Measurements from ENCODE around the gene RWDD4.
"Not testable (repeated sequence)": the region's sequence is repeated elsewhere in the genome, so short reads cannot be mapped to it uniquely, and the experiment has no call there.

Gene RWDD4

DNA sequence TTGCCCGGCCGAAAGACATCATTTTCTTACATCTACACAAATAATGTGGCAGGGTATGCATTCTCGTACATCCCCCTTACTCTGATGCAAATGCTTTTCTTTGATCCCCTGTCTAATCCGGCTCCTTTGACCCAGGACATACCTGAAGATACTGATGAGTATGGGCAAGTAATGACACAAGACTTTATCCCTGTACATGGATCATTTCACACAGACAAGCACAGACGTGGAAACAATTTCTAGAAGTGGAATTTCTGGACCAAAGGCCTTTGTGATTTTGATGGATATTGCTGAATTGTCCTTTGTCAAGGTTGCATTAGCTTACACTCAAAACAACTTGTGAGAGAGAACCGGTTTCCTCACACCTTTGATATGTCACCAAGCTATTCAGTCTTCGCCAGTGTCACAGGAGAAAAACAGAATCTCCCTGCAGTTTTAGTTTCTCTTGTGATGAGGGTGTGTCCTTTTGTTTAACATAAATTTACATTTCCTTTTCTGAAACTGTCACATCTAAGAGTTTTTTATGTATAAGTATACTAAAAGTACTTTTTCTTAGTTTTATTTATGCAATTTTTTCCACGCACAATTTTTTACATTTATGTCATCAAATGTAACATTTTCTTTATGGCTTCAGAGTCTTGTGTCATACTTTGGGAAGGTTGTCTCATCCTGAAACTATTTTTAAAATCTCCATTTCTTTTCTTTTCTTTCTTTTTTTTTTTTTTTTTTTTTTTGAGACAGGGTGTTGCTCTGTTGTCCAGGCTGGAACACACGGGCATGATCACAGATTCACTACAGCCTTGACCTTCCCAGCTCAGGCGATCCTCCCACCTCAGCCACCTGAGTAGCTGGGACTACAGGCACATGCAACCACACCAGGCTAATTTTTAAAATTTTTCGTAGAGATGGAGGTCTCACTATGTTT, 25.2 kb downstream of the RWDD4 start:
- in situ Hi-C loops (cut with MboI; ENCODE audit: low pct_unique_long_range_greater_than_20kb, low sequenced_read_pairs, unreplicated experiment) = no loop called here
- TF ChIP-seq, protein P1, sequence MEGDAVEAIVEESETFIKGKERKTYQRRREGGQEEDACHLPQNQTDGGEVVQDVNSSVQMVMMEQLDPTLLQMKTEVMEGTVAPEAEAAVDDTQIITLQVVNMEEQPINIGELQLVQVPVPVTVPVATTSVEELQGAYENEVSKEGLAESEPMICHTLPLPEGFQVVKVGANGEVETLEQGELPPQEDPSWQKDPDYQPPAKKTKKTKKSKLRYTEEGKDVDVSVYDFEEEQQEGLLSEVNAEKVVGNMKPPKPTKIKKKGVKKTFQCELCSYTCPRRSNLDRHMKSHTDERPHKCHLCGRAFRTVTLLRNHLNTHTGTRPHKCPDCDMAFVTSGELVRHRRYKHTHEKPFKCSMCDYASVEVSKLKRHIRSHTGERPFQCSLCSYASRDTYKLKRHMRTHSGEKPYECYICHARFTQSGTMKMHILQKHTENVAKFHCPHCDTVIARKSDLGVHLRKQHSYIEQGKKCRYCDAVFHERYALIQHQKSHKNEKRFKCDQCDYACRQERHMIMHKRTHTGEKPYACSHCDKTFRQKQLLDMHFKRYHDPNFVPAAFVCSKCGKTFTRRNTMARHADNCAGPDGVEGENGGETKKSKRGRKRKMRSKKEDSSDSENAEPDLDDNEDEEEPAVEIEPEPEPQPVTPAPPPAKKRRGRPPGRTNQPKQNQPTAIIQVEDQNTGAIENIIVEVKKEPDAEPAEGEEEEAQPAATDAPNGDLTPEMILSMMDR (IDR thresholded peaks at IDR 0.05; ENCODE audit: extremely low read depth, insufficient read depth, missing control alignments) = no peak
- DNase-seq (ENCODE audit: low spot score) = no peak

DNA sequence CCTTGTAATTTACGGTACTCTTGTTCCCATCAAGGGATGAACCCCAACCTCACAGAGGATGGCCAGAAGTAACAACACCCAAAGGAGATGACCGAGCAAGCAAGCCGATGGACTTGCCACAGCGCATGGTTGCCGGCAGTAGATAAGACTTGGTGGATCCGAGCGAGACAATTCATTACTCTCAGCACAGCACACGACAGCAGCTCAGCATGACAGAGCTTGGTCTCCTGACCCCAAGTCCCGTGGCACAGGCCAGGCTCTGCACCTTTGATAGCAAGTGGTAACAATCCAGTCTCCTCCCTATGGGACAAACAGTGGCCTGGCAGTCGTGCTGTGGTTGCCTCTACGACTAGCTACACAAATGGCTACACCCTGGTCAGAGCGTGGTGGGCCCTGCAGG, 26.3 kb downstream of the RWDD4 start:
- in situ Hi-C loops (cut with MboI; ENCODE audit: low pct_unique_long_range_greater_than_20kb, low sequenced_read_pairs, unreplicated experiment) = no loop called here
- TF ChIP-seq, protein P1 (IDR thresholded peaks at IDR 0.05; ENCODE audit: extremely low read depth, insufficient read depth, missing control alignments) = no peak
- no peak for DNase-seq (ENCODE audit: low spot score)

DNA sequence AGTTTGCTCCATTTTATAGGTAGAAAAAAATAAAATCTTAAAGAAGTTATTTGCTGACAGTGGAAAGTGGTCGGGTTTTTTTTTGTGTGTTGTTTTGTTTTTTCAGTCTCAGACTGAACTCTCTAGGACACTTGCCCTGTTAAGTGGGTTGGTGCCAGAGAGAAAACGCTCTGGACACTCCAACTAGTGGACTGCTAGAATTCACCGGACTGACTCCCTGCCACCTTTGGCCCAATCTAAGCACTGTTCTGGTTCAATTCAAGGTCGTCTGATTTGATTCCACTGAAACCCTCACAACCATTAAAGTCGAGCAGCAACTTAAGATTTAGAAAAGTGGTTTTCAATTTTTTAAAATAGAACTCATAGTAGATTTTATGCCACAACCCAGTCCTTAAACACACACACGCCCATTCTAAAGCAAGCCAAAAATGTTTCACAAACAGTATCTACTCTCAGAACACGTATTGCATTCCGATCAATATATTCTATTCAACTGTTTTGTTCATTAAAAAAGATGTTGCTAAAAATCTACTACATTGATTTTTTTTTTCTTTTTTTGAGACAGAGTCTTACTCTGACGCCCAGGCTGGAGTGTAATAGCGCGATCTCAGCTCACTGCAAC, 27.3 kb downstream of the RWDD4 start:
- in situ Hi-C loops (cut with MboI; ENCODE audit: low pct_unique_long_range_greater_than_20kb, low sequenced_read_pairs, unreplicated experiment) = no loop called here
- no peak for DNase-seq (ENCODE audit: low spot score)
- TF ChIP-seq, protein P1 (IDR thresholded peaks at IDR 0.05; ENCODE audit: extremely low read depth, insufficient read depth, missing control alignments) = no peak

DNA sequence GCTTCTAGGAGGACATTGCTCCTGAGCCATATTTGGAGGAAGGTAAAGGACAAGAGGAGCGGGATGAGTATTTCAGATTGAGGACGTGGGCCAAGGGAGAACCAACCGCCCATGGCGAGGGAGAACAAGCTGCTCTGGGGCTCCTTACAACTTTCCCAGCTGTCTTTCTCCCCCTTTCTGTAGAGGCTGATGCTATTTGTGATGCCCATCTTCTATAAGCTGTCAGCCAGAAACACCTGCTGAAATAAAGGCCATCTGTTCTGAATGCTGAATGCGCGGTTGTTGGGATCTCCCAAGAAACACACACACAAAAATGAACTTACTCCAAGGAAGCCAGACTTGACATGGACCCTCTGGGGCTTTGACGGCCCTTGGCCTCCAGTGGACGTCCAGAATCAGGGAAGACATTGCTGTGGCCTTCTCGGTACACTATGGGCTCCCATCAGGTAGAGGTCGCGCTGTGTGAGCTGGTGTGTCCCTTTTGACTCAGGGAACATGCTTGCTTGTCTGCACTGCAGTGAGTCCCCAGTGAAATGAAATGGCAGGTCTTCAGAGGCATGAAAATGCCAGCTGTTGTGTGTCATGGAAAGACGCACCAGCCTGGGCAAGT, 30.9 kb downstream of the RWDD4 start:
- DNase-seq (ENCODE audit: low spot score) = no peak
- TF ChIP-seq, protein P1 (IDR thresholded peaks at IDR 0.05; ENCODE audit: extremely low read depth, insufficient read depth, missing control alignments) = no peak

DNA sequence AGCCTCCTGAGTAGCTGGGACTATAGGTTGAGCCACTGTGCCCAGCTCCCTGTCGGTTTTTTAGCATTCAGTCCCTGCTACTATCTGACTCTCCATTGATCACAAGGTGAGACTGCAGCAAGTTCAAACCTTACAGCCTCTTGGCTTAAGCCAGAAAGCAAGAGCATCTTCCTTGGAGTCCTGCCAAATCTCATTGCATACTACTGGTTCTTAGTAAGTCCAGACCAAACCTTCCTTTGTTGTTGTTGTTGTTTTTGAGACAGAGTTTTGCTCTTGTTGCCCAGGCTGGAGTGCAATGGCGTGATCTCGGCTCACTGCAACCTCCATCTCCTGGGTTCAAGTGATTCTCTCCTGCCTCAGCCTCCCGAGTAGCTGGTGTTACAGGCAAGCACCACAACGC, 31.7 kb downstream of the RWDD4 start:
- DNase-seq (ENCODE audit: low spot score) = not testable (repeated sequence)

More for the DNA sequence above, 30.9 kb downstream of the RWDD4 start:
- in situ Hi-C loops (cut with MboI; ENCODE audit: low pct_unique_long_range_greater_than_20kb, low sequenced_read_pairs, unreplicated experiment) = no loop called here

DNA sequence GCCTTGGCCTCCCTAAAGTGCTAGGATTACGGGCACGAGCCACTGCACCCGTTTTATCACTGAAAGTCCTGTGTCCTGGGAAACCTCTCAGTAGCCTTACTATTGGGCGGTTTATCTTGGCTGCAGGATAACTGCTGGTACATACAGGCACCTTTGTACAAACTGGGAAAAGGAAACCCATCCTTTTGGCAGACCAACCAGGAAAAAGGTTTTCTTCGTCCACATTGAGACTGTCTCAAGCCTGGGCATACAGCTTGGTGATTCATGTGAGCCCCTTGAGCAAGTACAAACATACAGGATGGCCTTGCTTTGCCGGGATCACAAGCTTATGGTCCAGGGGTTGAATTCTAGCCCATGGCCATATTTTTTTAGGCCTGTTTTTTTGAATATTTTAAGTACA, 32.8 kb downstream of the RWDD4 start:
- TF ChIP-seq, protein P1 (IDR thresholded peaks at IDR 0.05; ENCODE audit: extremely low read depth, insufficient read depth, missing control alignments) = no peak
- in situ Hi-C loops (cut with MboI; ENCODE audit: low pct_unique_long_range_greater_than_20kb, low sequenced_read_pairs, unreplicated experiment) = no loop called here
- no peak for DNase-seq (ENCODE audit: low spot score)

More for the DNA sequence above, 31.7 kb downstream of the RWDD4 start:
- in situ Hi-C loops (cut with MboI; ENCODE audit: low pct_unique_long_range_greater_than_20kb, low sequenced_read_pairs, unreplicated experiment) = not testable (repeated sequence)
